Activated CD4-positive, alpha-beta T cell treated with anti-CD3 and anti-CD28 coated beads, Interleukin-2, amount 50 U/mL, for 24 hours (primary cell): ENCODE data around the gene CCDC30.
A peak's percentile ranks its signal among the peaks of the same experiment; 100 is the strongest.
"Not testable (repeated sequence)": the region's sequence is repeated elsewhere in the genome, so short reads cannot be mapped to it uniquely, and the experiment has no call there.

ENCODE experiments used
- DNase-seq, 2 donors: peaks; one replicate each; pipeline ENCODE4 v3.0.0-alpha.2; 2020; ENCODE audit warnings: low read depth in 1 of 2, low spot score in 1 of 2

The CCDC30 gene

GRCh38 chr1:42450061-42450460 is 13.0 kb upstream of the CCDC30 start:
- no peak for DNase-seq

- no peak for DNase-seq
Measured at GRCh38 chr1:42453386-42453785, 9.7 kb upstream of the CCDC30 start.

- no peak for DNase-seq
Measured at GRCh38 chr1:42454403-42454802, 8.7 kb upstream of the CCDC30 start.

GRCh38 chr1:42456010-42456753 is 6.9 kb upstream of the CCDC30 start, which contains the start of the genes PPCS and ZMYND12:
TSS of gene PPCS (plus strand) at chr1:42456543. CDS start at chr1:42456566, 23 bp downstream.
TSS of gene ZMYND12 (minus strand) at chr1:42456022. CDS start at chr1:42455997, 25 bp downstream.
- peak; percentile 84 to 90 for DNase-seq

GRCh38 chr1:42456754-42457089 is 6.4 kb upstream of the CCDC30 start:
- peak; percentile 40 to 48 for DNase-seq

DNA sequence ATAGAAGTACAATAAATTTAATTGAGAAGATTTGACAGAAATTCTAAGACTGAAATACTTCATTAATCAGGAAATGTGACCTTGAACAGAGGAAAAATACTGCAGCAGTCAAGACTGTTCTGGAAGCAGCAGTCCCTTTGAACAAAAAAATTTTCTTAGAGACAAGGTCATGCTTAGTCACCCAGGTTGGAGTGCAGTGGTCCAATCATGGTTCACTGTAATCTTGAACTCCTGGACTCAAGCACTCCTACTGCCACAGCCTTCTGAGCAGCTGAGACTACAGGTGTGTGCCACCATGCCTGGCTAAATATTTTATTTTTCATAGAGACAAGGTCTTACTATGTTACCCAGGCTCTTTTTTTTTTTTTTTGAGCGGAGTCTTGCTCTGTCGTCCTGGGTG is 1.9 kb upstream of the CCDC30 start:
- no peak for DNase-seq

DNA sequence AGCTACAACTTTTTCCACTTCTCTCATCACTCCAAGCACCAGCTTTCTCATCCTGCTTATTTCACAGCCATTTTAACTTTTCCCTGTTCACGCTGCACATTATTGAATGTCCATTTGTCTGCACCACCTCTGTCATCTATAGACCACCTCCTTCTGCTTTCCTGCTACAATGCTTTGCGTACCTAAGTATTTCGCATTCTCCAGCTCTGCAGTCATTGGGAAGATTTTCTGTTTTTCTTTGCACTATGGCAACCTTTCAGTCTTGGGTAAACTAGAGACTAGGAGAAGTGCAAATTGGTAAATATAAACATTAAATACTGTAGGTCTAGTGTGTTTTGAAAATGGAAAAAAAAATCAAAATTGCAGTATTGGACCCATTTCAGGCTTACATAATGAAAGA is 835 bp downstream of the CCDC30 start:
- no peak for DNase-seq

- DNase-seq: no peak
Measured at GRCh38 chr1:42466030-42466429, 2.9 kb downstream of the CCDC30 start.

DNA sequence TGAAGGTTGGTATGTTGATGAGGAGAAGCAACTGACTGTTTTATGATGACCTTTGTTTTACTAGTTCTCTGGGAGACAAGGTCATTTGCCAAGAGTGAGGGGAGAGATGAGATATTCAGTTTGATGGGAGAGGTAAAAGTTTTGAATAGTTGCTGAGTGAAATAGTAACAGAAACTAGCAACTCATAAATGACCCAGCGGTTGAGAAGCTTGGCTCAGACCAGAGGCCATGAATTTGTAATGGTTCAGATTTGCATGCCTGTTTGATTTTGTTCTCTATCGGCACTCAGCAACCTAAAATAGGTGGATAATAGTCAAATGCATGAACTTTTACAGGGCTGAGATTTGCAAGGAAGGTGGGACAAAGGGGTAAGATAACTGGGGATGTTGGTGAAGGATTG is 6.6 kb downstream of the CCDC30 start:
- no peak for DNase-seq

DNA sequence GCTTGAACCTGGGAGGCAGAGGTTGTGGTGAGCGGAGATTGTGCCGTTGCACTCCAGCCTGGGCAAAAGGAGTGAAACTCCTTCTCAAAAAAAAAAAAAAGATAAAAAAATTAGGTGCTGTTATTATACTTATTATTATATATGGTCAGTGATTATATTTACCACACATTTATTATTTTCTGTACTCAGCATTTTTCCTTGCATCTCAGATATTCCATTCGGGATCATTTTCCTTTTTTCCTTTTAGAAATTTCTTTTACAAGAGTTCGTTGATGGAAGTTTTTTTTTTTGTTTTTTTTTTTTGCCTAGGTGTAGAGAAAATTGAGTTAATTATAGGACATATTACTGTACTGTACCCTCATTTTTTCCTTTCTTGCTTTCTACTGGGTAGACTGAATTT is 13.5 kb downstream of the CCDC30 start:
- no peak for DNase-seq

- DNase-seq: not testable (repeated sequence)
Measured at GRCh38 chr1:42477354-42477753, 14.3 kb downstream of the CCDC30 start.

GRCh38 chr1:42477775-42478174 is 14.7 kb downstream of the CCDC30 start:
- DNase-seq: no peak

GRCh38 chr1:42479621-42480020 is 16.5 kb downstream of the CCDC30 start:
- DNase-seq: no peak

GRCh38 chr1:42480921-42481320 is 17.8 kb downstream of the CCDC30 start:
- DNase-seq: no peak

DNA sequence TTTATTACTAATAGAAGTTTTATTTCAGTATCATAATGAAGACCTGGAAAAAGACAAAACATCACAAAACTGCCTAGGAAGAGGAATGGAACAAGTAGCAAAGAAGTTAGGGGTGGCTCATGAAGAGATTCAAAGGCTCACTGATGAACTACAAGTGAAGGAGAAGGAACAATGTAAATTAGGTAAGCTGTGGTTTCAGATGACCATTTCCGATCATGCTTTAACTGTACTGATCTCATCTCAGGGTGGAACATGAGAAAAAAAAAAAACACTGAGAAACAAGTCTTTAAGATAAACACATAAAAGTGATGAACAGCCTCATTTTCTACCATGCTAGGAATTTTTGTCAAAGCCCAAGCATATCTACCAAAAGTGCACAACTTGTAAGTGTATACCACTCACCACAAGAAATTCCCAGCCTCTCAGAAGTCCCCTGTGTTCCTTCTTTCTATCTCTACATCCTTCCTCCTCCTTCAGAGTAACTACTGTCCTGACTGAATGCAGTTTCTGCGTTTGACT is 19.6 kb downstream of the CCDC30 start:
- DNase-seq: no peak

GRCh38 chr1:42484382-42484781 is 21.3 kb downstream of the CCDC30 start:
- no peak for DNase-seq

DNA sequence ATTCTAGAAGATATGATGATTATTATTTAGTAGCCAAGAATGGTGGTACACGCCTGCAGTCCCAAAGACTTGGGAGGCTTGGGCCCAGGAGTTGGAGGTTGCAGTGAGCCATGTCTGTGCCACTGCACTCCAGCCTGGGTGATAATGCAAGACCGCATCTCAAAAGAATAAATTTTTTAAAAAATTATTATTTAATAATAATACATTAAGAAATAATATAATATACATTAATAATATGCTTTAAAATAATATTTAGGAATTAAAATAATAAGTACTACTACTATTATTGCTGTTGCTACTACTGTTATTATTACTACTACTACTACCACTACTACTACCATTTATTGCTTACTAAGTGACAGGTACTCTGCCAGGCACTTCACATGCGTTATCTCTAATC is 27.2 kb downstream of the CCDC30 start:
- DNase-seq: no peak

- not testable (repeated sequence) for DNase-seq
Measured at GRCh38 chr1:42502031-42502430, 38.9 kb downstream of the CCDC30 start.

DNA sequence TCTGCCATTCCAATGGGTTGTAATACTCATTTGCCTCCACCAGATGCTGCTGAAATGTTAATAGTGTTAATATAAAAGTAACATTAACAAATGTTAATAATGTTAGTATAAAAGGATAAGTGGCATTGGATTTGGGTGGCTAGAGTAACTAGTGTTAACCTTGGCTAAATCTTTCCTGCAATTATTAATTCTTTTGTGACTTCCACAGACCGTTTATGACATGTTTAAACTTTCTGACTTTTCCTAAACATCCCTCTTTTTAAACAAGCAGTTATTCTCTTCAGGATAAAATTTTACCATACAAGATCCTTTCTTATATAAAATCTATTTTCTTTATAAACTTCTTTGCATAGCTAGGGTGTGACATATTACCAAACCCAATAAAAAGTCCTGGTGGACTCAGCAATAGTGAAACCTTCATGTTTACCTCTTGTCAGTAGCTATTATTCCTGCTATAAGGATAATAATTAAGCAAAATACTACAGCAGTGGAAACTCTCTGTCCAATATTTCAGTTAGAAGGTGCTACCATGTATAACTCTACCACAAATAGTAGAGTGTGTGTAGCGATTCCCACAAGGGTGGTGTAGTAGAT is 41.5 kb downstream of the CCDC30 start:
- no peak for DNase-seq

DNA sequence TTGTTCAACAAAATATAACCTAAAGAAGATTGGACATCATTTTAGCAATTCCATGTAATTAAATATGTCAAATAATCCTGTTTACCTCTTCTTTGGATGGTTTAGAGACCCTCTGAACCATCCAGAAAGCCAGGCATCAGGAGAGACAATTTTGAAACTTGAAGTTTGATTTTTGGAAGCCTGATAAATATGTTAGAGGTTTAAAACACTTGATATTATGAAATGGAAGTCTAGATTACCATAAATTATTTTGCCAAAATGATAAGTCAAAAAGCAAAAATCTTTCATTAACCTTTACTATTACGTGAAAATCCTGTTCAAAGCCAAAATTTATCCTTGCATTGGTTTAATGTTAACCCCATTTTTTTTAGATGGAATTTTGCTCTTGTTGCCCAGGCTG is 43.5 kb downstream of the CCDC30 start:
- DNase-seq: no peak

GRCh38 chr1:42511581-42512155 is 48.6 kb downstream of the CCDC30 start:
- not testable (repeated sequence) for DNase-seq

DNA sequence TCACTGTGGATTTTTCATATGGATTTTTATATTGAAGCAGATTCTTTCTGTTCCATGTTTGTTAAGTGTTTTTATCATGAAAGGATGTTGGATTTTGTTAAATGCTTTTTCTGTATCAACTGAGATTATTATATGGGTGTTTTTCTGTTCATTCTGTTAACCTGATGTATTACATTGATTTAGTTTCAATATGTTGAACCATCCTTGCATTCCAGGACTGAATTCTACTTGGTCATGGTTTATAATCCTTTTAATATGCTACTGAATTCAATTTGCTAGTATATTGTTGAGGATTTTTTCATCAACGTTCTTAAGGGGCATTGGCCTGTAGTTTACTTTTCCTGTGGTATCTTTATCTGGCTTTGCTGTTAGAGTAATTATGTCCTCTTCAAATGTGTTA is 55.8 kb downstream of the CCDC30 start:
- DNase-seq: no peak
